K562 (cell line): ENCODE results near the gene LSR. TPM values are rescaled to one million over a fixed set of nuclear protein-coding genes. Genes with fewer than 3 reads are reported as not detected.

Experiments used
- ARID1B ChIP-seq: fragments of 450-650 bp; IDR thresholded peaks from 2 replicates; pipeline ENCODE4 v1.6.1; 2016; ENCODE audit warnings: antibody characterized with exemption, mild to moderate bottlenecking, inconsistent platforms
- ARID3B ChIP-seq: fragments of 250-450 bp; sonication (Bioruptor Pico); IDR thresholded peaks from 2 replicates; pipeline ENCODE4 v1.4.0; 2020; ENCODE audit warnings: borderline replicate concordance
- HLTF ChIP-seq: fragments of 450-650 bp; IDR thresholded peaks from 2 replicates; pipeline ENCODE4 v1.6.1; 2016
- HMGN3 ChIP-seq: IDR thresholded peaks from 2 replicates; pipeline ENCODE4 v1.6.1; 2011; ENCODE audit warnings: borderline replicate concordance, low read depth, mild to moderate bottlenecking, mixed read lengths, low read length; ENCODE audit not compliant: insufficient read length; ENCODE audit errors: extremely low read depth
- HMGXB4 ChIP-seq: sonication (generic); formaldehyde crosslinking; IDR thresholded peaks from 2 replicates; pipeline ENCODE4 v1.8.1; 2023; ENCODE audit warnings: mild to moderate bottlenecking, missing genetic modification reagents
- PCBP2 ChIP-seq: fragments of 200-400 bp; formaldehyde crosslinking; IDR thresholded peaks from 2 replicates; pipeline ENCODE4 v1.6.1; 2018; ENCODE audit warnings: low read length, low read depth, mild to moderate bottlenecking, moderate library complexity; ENCODE audit not compliant: poor library complexity, severe bottlenecking
- POLR2B ChIP-seq: fragments of 450-650 bp; IDR thresholded peaks from 2 replicates; pipeline ENCODE4 v1.6.1; 2018; ENCODE audit warnings: low read depth; ENCODE audit not compliant: partially characterized antibody
- RBM25 ChIP-seq: fragments of 200-400 bp; formaldehyde crosslinking; IDR thresholded peaks from 2 replicates; pipeline ENCODE4 v1.6.1; 2018; ENCODE audit warnings: low read length, low read depth, moderate library complexity; ENCODE audit not compliant: severe bottlenecking
- REST ChIP-seq, 2 experiments: fragments of 450-650 bp; formaldehyde crosslinking in 1 of 2; IDR thresholded peaks; 2 replicates each; pipeline versions ENCODE4 v1.4.0 to v1.6.1; 2014 to 2020; ENCODE audit warnings: mild to moderate bottlenecking in 2 of 2, borderline replicate concordance in 1 of 2, low read depth in 1 of 2
- SMAD1 ChIP-seq: fragments of 150-350 bp; IDR thresholded peaks from 2 replicates; pipeline ENCODE4 v1.6.1; 2014; ENCODE audit warnings: low read length, low read depth; ENCODE audit not compliant: partially characterized antibody
- TAF9B ChIP-seq: fragments of 450-650 bp; IDR thresholded peaks from 2 replicates; pipeline ENCODE4 v1.6.1; 2018; ENCODE audit warnings: mild to moderate bottlenecking; ENCODE audit not compliant: partially characterized antibody
- TCF15 ChIP-seq: fragments of 250-450 bp; sonication (Bioruptor Pico); IDR thresholded peaks from 2 replicates; pipeline ENCODE4 v1.8.0; 2022; ENCODE audit warnings: moderate library complexity, mild to moderate bottlenecking, inconsistent platforms
- TSC22D4 ChIP-seq: fragments of 450-650 bp; IDR thresholded peaks from 2 replicates; pipeline ENCODE4 v1.6.1; 2016; ENCODE audit warnings: missing genetic modification characterization, missing biosample characterization, control low read depth
- ZNF766 ChIP-seq: fragments of 200-800 bp; sonication (Bioruptor generic); conservative IDR thresholded peaks from 2 replicates; pipeline ENCODE4 v1.6.1; 2016; ENCODE audit warnings: missing genetic modification characterization, missing compliant biosample characterization
- ZNF780A ChIP-seq: fragments of 250-450 bp; sonication (Bioruptor Pico); IDR thresholded peaks from 2 replicates; pipeline ENCODE4 v1.5.0; 2021; ENCODE audit warnings: mild to moderate bottlenecking
- polyA plus RNA-seq, 8 experiments: library from polyadenylated mRNA; depleted of rRNA in 4 of 8; stranded (reverse) in 5 of 8; unstranded in 3 of 8; fragments of >200 nt; fragmentation: Nextera tagmentation in 2 of 8; fragmentation: Illumina TruSeq in 1 of 8; extraction: Ambion mirVana in 2 of 8; extraction: Trizol in 1 of 8; gene quantifications; 2 replicates each; pipeline versions ENCODE4 v1.2.1 to v1.2.3, GENCODE V29; 2011 to 2014; ENCODE audit warnings: inconsistent platforms in 1 of 8, missing spikeins in 1 of 8
- total RNA-seq, 7 experiments: library from RNA; depleted of rRNA in 6 of 7; stranded (reverse); fragments of >200 nt in 6 of 7; fragmentation: Illumina TruSeq in 2 of 7; extraction: Trizol in 2 of 7; gene quantifications; 2 replicates each; pipeline versions ENCODE4 v1.2.1 to v1.2.3, GENCODE V29; 2011 to 2021; ENCODE audit warnings: low replicate concordance in 1 of 7

LSR gene
- total and polyA plus RNA-seq, 9 of the 15 experiments (the other 6 are each of a cell fraction or from before 2014, with no cell fraction given): 0.44 to 87.9 (median 28.0) TPM

- TF ChIP-seq TCF15 (CRISPR knock-in tag) (0 out of 2 replicates have a peak, but pooled peaks have one; percentile 42), RBM25 (peak; percentile 78), ARID3B (CRISPR knock-in tag) (no peak), TSC22D4 (tag) (no peak), ARID1B (peak; percentile 42), TAF9B (no peak), REST (IDR thresholded peaks at IDR 0.05; ENCODE audit: borderline replicate concordance) (no peak), REST (CRISPR knock-in tag; IDR thresholded peaks at IDR 0.05; ENCODE audit: low read depth) (no peak), SMAD1 (no peak), ZNF766 (CRISPR knock-in tag) (peak; percentile 11; the same call in 1 of the 2 replicates), PCBP2 (no peak), HMGN3 (no peak), HMGXB4 (CRISPR knock-in tag) (no peak), HLTF (peak; percentile 68; the same call in 1 of the 2 replicates), ZNF780A (CRISPR knock-in tag) (no peak), POLR2B (no peak)
Observed at GRCh38 chr19:35306473-35307246, 57.9 kb downstream of the LSR start (continued).
